Activated CD8-positive, alpha-beta T cell treated with anti-CD3 and anti-CD28 coated beads for 36 hours (primary cell): ENCODE measurements around the gene KCTD7. TPM values are rescaled to one million over a fixed set of nuclear protein-coding genes. Genes with fewer than 3 reads are reported as not detected.
A peak's percentile ranks its signal among the peaks of the same experiment; 100 is the strongest.

Experiments used
- ATAC-seq: fragments of 200-7000 bp; cut with Tn5 transposase; one replicate; pipeline ENCODE4 v1.10.0; 2021; ENCODE audit warnings: mild to moderate bottlenecking, moderate library complexity
- CTCF ChIA-PET: fragments of 350-600 bp; sonication (Branson Sonifier 250); formaldehyde crosslinking; loops from one replicate; lab custom pipeline; 2021; ENCODE audit warnings: antibody characterized with exemption; lab: Charles Lee
- POLR2A ChIA-PET: fragments of 350-600 bp; sonication (Branson Sonifier 250); formaldehyde crosslinking; loops from one replicate; lab custom pipeline; 2021; ENCODE audit warnings: antibody characterized with exemption; lab: Charles Lee
- DNase-seq: peaks from one replicate; pipeline ENCODE4 v3.0.0-alpha.2; 2020
- H3K27ac Mint-ChIP-seq: one replicate; pipeline ENCODE4 v1.8.0; 2021; ENCODE audit warnings: mild to moderate bottlenecking, mixed read lengths
- H3K27me3 Mint-ChIP-seq: one replicate; pipeline ENCODE4 v1.8.0; 2021; ENCODE audit warnings: mixed read lengths
- H3K36me3 Mint-ChIP-seq: one replicate; pipeline ENCODE4 v1.8.0; 2021; ENCODE audit warnings: low read depth, mixed read lengths
- H3K4me1 Mint-ChIP-seq: one replicate; pipeline ENCODE4 v1.8.0; 2021; ENCODE audit warnings: low read depth, mixed read lengths
- H3K4me3 Mint-ChIP-seq: one replicate; pipeline ENCODE4 v1.8.0; 2021; ENCODE audit warnings: mild to moderate bottlenecking, moderate library complexity, mixed read lengths
- H3K9me3 Mint-ChIP-seq: one replicate; pipeline ENCODE4 v1.8.0; 2021; ENCODE audit warnings: mixed read lengths
- intact Hi-C: fragments of 100-400 bp; cut with micrococcal nuclease; formaldehyde crosslinking; loops from one replicate; pipeline ENCODE4 v1.10.0; 2022
- total RNA-seq, 2 experiments: library from RNA; stranded (reverse); gene quantifications; one replicate each; pipeline ENCODE4 v1.2.3, GENCODE V29; 2021
- TF ChIP-seq, protein P1 (sequence below): fragments of 200-600 bp; IDR thresholded peaks from one replicate; pipeline ENCODE4 v1.8.0; 2022; ENCODE audit warnings: antibody characterized with exemption, mild to moderate bottlenecking

Gene KCTD7
- total RNA-seq, 2 experiments from 2014 or later = 4.8 to 5.4 TPM

DNA sequence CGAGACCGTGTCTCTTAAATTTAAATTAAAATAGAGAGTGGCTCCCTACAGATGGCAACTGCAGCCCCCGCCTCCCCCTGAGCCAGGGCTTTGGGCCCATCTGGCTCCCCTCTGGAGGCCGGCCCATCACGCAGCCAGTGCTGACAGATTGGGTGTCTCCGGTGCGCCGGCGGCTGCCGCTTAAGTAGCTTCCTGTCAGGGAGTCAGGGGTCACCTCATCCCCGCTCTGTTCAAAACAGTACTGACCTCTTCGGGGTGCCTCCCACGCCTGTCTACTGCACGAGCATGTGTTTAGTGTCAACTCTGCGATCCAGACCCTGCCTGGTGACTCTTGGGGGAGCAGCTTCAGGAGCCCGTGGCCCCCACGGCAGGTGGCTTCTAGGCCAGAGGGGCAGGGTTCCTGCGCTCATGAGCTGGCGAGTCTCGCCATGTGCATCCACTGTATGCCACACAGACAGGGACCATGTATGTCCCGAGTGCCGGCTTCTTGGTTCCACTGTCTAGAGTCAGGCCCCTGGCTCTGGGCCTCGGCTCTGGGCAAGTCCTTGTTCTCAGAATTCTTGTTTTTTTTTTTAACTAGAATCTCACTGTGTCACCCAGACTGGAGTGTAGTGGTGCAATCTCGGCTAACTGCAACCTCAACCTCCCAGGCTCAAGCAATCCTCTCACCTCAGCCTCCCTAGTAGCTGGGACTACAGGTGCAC, 36.1 kb downstream of the KCTD7 start:
- no peak overlapping the region for H3K27ac Mint-ChIP-seq

DNA sequence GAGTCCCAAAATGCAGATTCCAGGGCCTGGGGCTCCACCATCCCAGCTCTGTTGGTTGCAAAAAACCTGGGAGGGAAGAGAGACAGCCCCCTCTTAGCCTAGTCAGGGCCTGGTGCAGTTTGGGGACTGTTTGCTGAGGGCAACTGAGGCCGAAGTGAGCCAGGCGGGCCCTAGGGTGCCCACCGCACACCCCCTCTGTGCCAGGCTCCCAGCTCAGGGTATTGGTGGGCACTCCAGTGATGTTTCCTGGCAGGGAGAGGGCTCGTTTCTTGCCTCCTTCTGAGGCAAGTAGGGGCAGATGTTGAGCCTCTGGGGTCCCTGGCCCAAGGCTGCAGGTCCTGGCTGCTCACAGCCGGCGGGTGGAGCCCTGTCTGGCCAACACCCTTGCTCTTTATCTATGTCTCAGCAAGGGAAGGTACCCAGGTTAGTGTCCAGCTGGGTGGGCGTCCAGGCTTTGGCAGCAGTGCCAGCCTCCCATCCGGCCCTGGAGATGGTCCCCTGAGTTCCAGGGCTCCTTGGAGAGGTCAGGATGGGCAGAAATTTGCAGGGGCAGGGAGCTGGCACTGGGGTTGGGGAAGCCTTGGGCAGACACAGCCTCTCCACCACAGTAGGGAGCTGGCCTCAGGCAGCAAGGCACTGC, 37.8 kb downstream of the KCTD7 start:
- Mint-ChIP-seq H3K27ac (no peak overlapping the region), H3K4me1 (peaks cover 1% of the 10 kb centered on the region), H3K27me3 (no peaks in the 10 kb centered on the region), H3K9me3 (peaks cover 4% of the 10 kb centered on the region), H3K4me3 (no peak overlapping the region), H3K36me3 (peaks cover 2% of the 10 kb centered on the region)
- ATAC-seq = no peak
- intact Hi-C loops = no loop called here
- DNase-seq = no peak
- TF ChIP-seq, protein P1, sequence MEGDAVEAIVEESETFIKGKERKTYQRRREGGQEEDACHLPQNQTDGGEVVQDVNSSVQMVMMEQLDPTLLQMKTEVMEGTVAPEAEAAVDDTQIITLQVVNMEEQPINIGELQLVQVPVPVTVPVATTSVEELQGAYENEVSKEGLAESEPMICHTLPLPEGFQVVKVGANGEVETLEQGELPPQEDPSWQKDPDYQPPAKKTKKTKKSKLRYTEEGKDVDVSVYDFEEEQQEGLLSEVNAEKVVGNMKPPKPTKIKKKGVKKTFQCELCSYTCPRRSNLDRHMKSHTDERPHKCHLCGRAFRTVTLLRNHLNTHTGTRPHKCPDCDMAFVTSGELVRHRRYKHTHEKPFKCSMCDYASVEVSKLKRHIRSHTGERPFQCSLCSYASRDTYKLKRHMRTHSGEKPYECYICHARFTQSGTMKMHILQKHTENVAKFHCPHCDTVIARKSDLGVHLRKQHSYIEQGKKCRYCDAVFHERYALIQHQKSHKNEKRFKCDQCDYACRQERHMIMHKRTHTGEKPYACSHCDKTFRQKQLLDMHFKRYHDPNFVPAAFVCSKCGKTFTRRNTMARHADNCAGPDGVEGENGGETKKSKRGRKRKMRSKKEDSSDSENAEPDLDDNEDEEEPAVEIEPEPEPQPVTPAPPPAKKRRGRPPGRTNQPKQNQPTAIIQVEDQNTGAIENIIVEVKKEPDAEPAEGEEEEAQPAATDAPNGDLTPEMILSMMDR = no peak
- ChIA-PET CTCF (no interaction called here), POLR2A (interaction anchor here (1.4 kb wide), 1 partner anchor 11 kb away, joined by 5 read pairs; no protein-coding TSS in a partner anchor)

More for the DNA sequence above, 36.1 kb downstream of the KCTD7 start:
- TF ChIP-seq, protein P1 = no peak
- POLR2A ChIA-PET = interaction anchor here (1.4 kb wide), 1 partner anchor 10 kb away, joined by 5 read pairs; no protein-coding TSS in a partner anchor
- ATAC-seq (no peak), DNase-seq (no peak)
- H3K27me3 Mint-ChIP-seq = no peaks in the 10 kb centered on the region
- intact Hi-C loops = no loop called here
- H3K9me3 Mint-ChIP-seq = peaks cover 4% of the 10 kb centered on the region
- no peak overlapping the region for H3K4me3 Mint-ChIP-seq
- H3K4me1 Mint-ChIP-seq = peaks cover 1% of the 10 kb centered on the region
- CTCF ChIA-PET = no interaction called here
- H3K36me3 Mint-ChIP-seq = no peaks in the 10 kb centered on the region

DNA sequence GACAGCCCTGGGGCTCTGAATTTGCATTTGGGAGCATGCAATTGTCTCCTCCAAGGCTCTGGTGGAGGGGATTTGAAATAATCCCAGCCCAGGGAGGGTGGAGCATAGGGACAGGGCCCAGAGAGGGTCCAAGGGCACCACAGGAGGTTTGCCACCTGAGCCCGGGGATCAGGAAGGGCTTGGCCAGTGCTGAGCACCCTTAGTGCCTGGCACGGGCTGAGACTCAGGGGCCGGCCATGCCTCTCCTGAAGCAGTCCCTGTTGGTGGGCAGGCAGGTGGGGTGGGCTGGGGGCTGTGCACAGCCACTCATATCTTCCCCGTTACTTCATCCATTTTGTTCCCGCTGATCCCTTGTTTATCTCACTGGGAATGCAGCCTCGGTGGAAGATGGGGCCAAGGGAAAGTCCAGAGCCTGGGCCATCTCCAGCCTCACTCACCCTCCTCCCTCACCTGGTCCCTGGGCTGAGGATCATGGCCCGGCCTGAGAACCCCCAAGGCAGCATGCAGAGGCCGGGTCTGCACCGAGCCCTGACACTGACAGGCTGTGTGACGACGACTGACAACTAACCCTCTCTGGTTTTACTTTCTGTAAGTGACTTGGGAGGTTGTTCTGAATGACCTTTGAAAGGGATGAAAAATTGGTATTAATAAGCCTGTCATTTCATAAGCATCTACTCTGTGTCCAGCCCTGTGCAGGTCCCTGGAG, 38.5 kb downstream of the KCTD7 start:
- POLR2A ChIA-PET = no interaction called here

DNA sequence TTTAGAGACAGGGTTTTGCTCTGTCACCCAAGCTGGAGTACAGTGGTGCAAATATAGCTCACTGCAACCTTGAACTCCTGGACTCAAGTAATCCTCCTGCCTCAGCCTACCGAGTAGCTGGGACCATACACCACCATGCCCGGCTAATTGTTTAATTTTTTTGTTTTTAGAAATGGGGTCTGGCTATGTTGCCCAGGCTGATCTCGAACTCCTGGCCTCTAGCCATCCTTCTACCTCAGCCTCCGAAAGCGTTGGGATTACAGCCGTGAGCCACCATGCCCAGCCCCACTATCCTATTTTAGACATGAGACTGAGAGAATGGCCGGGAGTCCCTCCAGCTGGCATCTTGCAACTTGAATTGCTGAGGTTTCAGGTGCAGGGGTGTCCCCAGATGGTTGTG, 39.4 kb downstream of the KCTD7 start:
- Mint-ChIP-seq H3K27me3 (no peaks in the 10 kb centered on the region), H3K36me3 (peaks cover 2% of the 10 kb centered on the region), H3K9me3 (no peaks in the 10 kb centered on the region), H3K27ac (peak overlapping the region; percentile 55), H3K4me1 (peaks cover under 1% of the 10 kb centered on the region), H3K4me3 (no peak overlapping the region)
- intact Hi-C loops = no loop called here
- TF ChIP-seq, protein P1 = no peak
- ATAC-seq (no peak), DNase-seq (no peak)
- ChIA-PET CTCF (no interaction called here), POLR2A (interaction anchor here (1.2 kb wide), 1 partner anchor 46 kb away, joined by 3 read pairs; no protein-coding TSS in a partner anchor)

More for the DNA sequence above, 38.5 kb downstream of the KCTD7 start:
- CTCF ChIA-PET = no interaction called here
- Mint-ChIP-seq H3K27me3 (no peaks in the 10 kb centered on the region), H3K27ac (no peak overlapping the region), H3K4me3 (no peak overlapping the region), H3K4me1 (peaks cover 1% of the 10 kb centered on the region), H3K9me3 (peaks cover 4% of the 10 kb centered on the region), H3K36me3 (peaks cover 2% of the 10 kb centered on the region)
- DNase-seq (no peak), ATAC-seq (no peak)
- TF ChIP-seq, protein P1 = no peak
- intact Hi-C loops = no loop called here
